Transverse colon (tissue), 4 donors: Measurements from ENCODE around the gene ALDH3A2.

Source experiments
- EP300 ChIP-seq: sonication (generic); formaldehyde crosslinking; IDR thresholded peaks from one replicate; pipeline ENCODE4 v1.6.1; 2017; ENCODE audit warnings: antibody characterized with exemption, low read depth
- POLR2A ChIP-seq: fragments of 450-650 bp; IDR thresholded peaks from one replicate; pipeline ENCODE4 v1.6.1; 2016; ENCODE audit warnings: antibody characterized with exemption, mild to moderate bottlenecking, moderate library complexity
- POLR2AphosphoS5 ChIP-seq, 3 donors: sonication (generic); formaldehyde crosslinking; IDR thresholded peaks; one replicate each; pipeline ENCODE4 v1.6.1; 2016; ENCODE audit warnings: antibody characterized with exemption in 3 of 3
- TF ChIP-seq, protein P1 (sequence below), 5 experiments: fragments of 200-600 bp in 3 of 5; fragments of 450-650 bp in 2 of 5; sonication (generic) in 3 of 5; IDR thresholded peaks; 1 replicate in 2 of 5; 2 replicates in 3 of 5; pipeline ENCODE4 v1.5.1; 2016 to 2017; ENCODE audit warnings: antibody characterized with exemption in 5 of 5, inconsistent platforms in 3 of 5, mild to moderate bottlenecking in 2 of 5, moderate library complexity in 1 of 5

DNA sequence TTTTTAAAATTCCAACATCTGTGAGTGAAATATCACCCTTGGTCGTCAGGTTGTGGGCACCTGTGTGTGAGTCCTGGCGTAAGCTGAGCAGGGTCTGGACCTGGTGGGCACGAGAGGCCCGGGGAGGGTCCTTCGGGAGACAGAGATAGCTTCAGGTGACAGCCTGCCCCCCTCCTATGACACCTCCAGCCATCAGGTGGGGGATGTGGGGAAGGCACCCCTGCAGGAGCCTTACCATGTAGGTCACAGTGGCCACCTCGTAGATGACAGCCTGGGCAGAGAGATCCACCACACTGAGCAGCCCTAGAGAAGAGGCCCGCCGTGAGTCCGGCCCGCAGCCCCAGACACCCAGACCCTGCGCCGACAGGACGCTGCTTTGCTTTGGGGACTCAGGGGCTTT, 56.6 kb downstream of the ALDH3A2 start:
- TF ChIP-seq POLR2AphosphoS5 (IDR thresholded peaks at IDR 0.05) (no peak), EP300 (no peak), POLR2A (no peak)
- TF ChIP-seq, protein P1, sequence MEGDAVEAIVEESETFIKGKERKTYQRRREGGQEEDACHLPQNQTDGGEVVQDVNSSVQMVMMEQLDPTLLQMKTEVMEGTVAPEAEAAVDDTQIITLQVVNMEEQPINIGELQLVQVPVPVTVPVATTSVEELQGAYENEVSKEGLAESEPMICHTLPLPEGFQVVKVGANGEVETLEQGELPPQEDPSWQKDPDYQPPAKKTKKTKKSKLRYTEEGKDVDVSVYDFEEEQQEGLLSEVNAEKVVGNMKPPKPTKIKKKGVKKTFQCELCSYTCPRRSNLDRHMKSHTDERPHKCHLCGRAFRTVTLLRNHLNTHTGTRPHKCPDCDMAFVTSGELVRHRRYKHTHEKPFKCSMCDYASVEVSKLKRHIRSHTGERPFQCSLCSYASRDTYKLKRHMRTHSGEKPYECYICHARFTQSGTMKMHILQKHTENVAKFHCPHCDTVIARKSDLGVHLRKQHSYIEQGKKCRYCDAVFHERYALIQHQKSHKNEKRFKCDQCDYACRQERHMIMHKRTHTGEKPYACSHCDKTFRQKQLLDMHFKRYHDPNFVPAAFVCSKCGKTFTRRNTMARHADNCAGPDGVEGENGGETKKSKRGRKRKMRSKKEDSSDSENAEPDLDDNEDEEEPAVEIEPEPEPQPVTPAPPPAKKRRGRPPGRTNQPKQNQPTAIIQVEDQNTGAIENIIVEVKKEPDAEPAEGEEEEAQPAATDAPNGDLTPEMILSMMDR (IDR thresholded peaks at IDR 0.05) = no peak
